ENCODE results near the gene GDI1. TPM values are rescaled to one million over a fixed set of nuclear protein-coding genes. Genes with fewer than 3 reads are reported as not detected.

GDI1 gene
- polyA plus RNA-seq, 1 of the 3 experiments (the other 2 are of a cell fraction), result 408 TPM

DNA sequence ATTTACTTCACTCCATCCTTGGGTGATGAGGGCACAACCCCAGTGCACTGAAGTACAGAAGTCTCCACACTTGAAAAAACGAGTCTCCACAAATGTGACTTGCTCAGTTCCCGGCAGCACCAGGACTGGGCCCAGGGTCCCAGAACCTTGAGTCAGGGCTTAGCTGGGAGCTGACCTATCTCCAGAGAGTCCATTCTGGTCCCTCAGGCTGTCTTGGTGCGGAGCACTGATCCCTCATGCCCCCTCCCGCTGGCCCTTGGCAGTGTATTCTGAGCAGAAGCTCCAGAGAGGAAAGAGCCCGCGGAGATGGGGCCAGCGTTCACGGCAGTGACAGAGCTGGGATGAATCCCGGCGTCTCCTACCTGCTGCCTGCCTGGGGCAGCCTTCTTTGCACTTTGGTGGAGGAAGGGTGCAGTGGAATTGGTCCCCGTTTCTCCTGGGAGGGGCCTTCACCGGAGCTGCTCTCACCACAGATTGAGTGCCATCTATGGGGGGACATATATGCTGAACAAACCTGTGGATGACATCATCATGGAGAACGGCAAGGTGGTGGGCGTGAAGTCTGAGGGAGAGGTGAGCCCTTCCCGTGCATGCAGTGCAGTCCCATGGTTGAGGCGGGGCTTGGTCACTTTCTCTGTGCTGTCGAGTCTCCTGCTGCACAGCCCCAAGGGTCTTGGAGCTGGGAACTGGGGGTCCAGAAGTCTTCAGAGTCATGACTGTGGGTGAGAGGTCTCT is 3.8 kb downstream of the GDI1 start:
- CTCF ChIA-PET, result interaction anchor here (1.6 kb wide), 1 partner anchor 86 kb away, joined by 5 read pairs; no protein-coding TSS in a partner anchor
- peaks cover 27% of the 10 kb centered on the region; the same call in 1 of the 2 replicates for H4K20me1 ChIP-seq (ENCODE audit: insufficient read depth)

More for the DNA sequence above, 3.8 kb downstream of the GDI1 start:
- no peak overlapping the region for H3K4me2 ChIP-seq
- peaks cover 48% of the 10 kb centered on the region for H3K79me2 ChIP-seq (ENCODE audit: insufficient read depth)
- H3K27me3 ChIP-seq (ENCODE audit: insufficient read depth), result no peaks in the 10 kb centered on the region; the same call in 1 of the 2 replicates
- H3K9me2 ChIP-seq, result no peaks in the 10 kb centered on the region
- DNase-seq, result no peak
- WGBS (ENCODE audit: low lambda C conversion rate), result 38% methylated on average over 16 of the region's 17 CpGs
- H3K4me3 ChIP-seq (ENCODE audit: low read depth in 2 of 2, low read length in 1 of 2), result no peak overlapping the region
- H3K27ac ChIP-seq (ENCODE audit: low read depth in 2 of 2, low read length in 1 of 2), result no peak overlapping the region
- H3F3A ChIP-seq (replicated peaks; ENCODE audit: insufficient read depth), result peaks cover 4% of the 10 kb centered on the region
- POLR2A ChIA-PET, result interaction anchor here (0.8 kb wide), 1 partner anchor 19 kb away, joined by 3 read pairs; no protein-coding TSS in a partner anchor
- H3K4me1 ChIP-seq (ENCODE audit: control insufficient read depth in 1 of 2, insufficient read depth in 2 of 2, low read depth in 1 of 2, low read length in 1 of 2), result peaks cover 0 to 30% of the 10 kb centered on the region in 2 experiments; a peak in 1 of 4 replicates
- no peaks in the 10 kb centered on the region for H3K9me3 ChIP-seq
- TF ChIP-seq, protein P1, sequence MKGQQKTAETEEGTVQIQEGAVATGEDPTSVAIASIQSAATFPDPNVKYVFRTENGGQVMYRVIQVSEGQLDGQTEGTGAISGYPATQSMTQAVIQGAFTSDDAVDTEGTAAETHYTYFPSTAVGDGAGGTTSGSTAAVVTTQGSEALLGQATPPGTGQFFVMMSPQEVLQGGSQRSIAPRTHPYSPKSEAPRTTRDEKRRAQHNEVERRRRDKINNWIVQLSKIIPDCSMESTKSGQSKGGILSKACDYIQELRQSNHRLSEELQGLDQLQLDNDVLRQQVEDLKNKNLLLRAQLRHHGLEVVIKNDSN (IDR thresholded peaks at IDR 0.05; ENCODE audit: borderline replicate concordance, low read depth), result no peak
- TF ChIP-seq GABPA (IDR thresholded peaks at IDR 0.05; ENCODE audit: low read depth), result no peak
- TF ChIP-seq, protein P2, sequence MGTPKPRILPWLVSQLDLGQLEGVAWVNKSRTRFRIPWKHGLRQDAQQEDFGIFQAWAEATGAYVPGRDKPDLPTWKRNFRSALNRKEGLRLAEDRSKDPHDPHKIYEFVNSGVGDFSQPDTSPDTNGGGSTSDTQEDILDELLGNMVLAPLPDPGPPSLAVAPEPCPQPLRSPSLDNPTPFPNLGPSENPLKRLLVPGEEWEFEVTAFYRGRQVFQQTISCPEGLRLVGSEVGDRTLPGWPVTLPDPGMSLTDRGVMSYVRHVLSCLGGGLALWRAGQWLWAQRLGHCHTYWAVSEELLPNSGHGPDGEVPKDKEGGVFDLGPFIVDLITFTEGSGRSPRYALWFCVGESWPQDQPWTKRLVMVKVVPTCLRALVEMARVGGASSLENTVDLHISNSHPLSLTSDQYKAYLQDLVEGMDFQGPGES (IDR thresholded peaks at IDR 0.05; ENCODE audit: low read depth, low read length), result no peak
- no peak for TF ChIP-seq MEF2A (IDR thresholded peaks at IDR 0.05; ENCODE audit: borderline replicate concordance, low read depth)
- no peak for TF ChIP-seq EZH2phosphoT487 (IDR thresholded peaks at IDR 0.05; ENCODE audit: borderline replicate concordance, low read depth)
- no peak for TF ChIP-seq NFIC (IDR thresholded peaks at IDR 0.05; ENCODE audit: borderline replicate concordance)
- TF ChIP-seq, protein P3, sequence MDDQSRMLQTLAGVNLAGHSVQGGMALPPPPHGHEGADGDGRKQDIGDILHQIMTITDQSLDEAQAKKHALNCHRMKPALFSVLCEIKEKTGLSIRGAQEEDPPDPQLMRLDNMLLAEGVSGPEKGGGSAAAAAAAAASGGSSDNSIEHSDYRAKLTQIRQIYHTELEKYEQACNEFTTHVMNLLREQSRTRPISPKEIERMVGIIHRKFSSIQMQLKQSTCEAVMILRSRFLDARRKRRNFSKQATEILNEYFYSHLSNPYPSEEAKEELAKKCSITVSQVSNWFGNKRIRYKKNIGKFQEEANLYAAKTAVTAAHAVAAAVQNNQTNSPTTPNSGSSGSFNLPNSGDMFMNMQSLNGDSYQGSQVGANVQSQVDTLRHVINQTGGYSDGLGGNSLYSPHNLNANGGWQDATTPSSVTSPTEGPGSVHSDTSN (IDR thresholded peaks at IDR 0.05), result no peak
- TF ChIP-seq EP300 (IDR thresholded peaks at IDR 0.05; ENCODE audit: borderline replicate concordance in 1 of 2, low read depth in 1 of 2, low read length in 1 of 2), result no peak
- TF ChIP-seq SIN3A (IDR thresholded peaks at IDR 0.05; ENCODE audit: borderline replicate concordance, low read depth, low read length), result no peak
- TF ChIP-seq MXI1 (IDR thresholded peaks at IDR 0.05; ENCODE audit: low read depth, low read length), result no peak
- TF ChIP-seq POLR2AphosphoS5 (IDR thresholded peaks at IDR 0.05; ENCODE audit: low read depth, low read length), result no peak
- TF ChIP-seq TCF12 (IDR thresholded peaks at IDR 0.05), result no peak
- no peak for TF ChIP-seq RCOR1 (IDR thresholded peaks at IDR 0.05; ENCODE audit: low read length)
- TF ChIP-seq, protein P4, sequence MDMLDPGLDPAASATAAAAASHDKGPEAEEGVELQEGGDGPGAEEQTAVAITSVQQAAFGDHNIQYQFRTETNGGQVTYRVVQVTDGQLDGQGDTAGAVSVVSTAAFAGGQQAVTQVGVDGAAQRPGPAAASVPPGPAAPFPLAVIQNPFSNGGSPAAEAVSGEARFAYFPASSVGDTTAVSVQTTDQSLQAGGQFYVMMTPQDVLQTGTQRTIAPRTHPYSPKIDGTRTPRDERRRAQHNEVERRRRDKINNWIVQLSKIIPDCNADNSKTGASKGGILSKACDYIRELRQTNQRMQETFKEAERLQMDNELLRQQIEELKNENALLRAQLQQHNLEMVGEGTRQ (IDR thresholded peaks at IDR 0.05; ENCODE audit: borderline replicate concordance, low read depth, low read length), result no peak
- TF ChIP-seq TAF1 (IDR thresholded peaks at IDR 0.05; ENCODE audit: borderline replicate concordance, low read depth, low read length), result no peak
- no peak overlapping the region for H2AFZ ChIP-seq (ENCODE audit: low read depth)
- H3K36me3 ChIP-seq (replicated peaks in 1 of 2; ENCODE audit: control insufficient read depth in 1 of 2, insufficient read depth in 2 of 2, low read length in 1 of 2), result peaks cover 0 to 21% of the 10 kb centered on the region in 2 experiments
- H3K9ac ChIP-seq, result no peak overlapping the region
